GM19043 (cell line): ENCODE results near the gene BSN.
A peak's percentile ranks its signal among the peaks of the same experiment; 100 is the strongest.
"Not testable (repeated sequence)": the region's sequence is repeated elsewhere in the genome, so short reads cannot be mapped to it uniquely, and the experiment has no call there.

Experiments used
- ATAC-seq: cut with Tn5 transposase; IDR thresholded peaks from one replicate; pipeline ENCODE4 v1.9.1; 2021; ENCODE audit warnings: low read depth; ENCODE audit not compliant: unreplicated experiment

The BSN gene

GRCh38 chr3:49533786-49534519, 20.3 kb upstream of the BSN start:
- ATAC-seq = no peak

- ATAC-seq = no peak
Observed at GRCh38 chr3:49534581-49535441, 19.5 kb upstream of the BSN start.

- ATAC-seq = no peak
Observed at GRCh38 chr3:49535971-49536874, 18.1 kb upstream of the BSN start.

GRCh38 chr3:49536875-49537533, 17.3 kb upstream of the BSN start:
- no peak for ATAC-seq

GRCh38 chr3:49539659-49540560, 14.4 kb upstream of the BSN start:
- ATAC-seq = peak; percentile 84

- no peak for ATAC-seq
Observed at GRCh38 chr3:49552087-49552486, 2.2 kb upstream of the BSN start.

GRCh38 chr3:49553324-49553691, 969 bp upstream of the BSN start:
- ATAC-seq = no peak

- ATAC-seq = peak; percentile 24
Observed at GRCh38 chr3:49554633-49555265, 472 bp downstream of the BSN start.

- no peak for ATAC-seq
Observed at GRCh38 chr3:49556500-49557275, 2.4 kb downstream of the BSN start.

- no peak for ATAC-seq
Observed at GRCh38 chr3:49563040-49563578, 8.8 kb downstream of the BSN start.

GRCh38 chr3:49563766-49564165, 9.5 kb downstream of the BSN start:
- no peak for ATAC-seq

GRCh38 chr3:49566312-49566711, 12.0 kb downstream of the BSN start:
- no peak for ATAC-seq

GRCh38 chr3:49567406-49567805, 13.1 kb downstream of the BSN start:
- no peak for ATAC-seq

- ATAC-seq = no peak
Observed at GRCh38 chr3:49568965-49569364, 14.7 kb downstream of the BSN start.

- no peak for ATAC-seq
Observed at GRCh38 chr3:49570028-49570654, 15.9 kb downstream of the BSN start.

- ATAC-seq = no peak
Observed at GRCh38 chr3:49582177-49582576, 27.9 kb downstream of the BSN start.

- not testable (repeated sequence) for ATAC-seq
Observed at GRCh38 chr3:49585261-49585755, 31.0 kb downstream of the BSN start.
